Esophagus squamous epithelium (tissue), 4 donors: Measurements from ENCODE around the gene TUBA8.
"Not testable (repeated sequence)": the region's sequence is repeated elsewhere in the genome, so short reads cannot be mapped to it uniquely, and the experiment has no call there.

ENCODE experiments used
- POLR2A ChIP-seq, 4 donors: fragments of 450-650 bp; IDR thresholded peaks; one replicate each; pipeline ENCODE4 v1.6.1; 2017; ENCODE audit warnings: antibody characterized with exemption in 4 of 4, mild to moderate bottlenecking in 4 of 4, moderate library complexity in 3 of 4
- TF ChIP-seq, protein P1 (sequence below), 6 experiments: fragments of 450-650 bp in 4 of 6; fragments of 200-600 bp in 2 of 6; sonication (generic) in 2 of 6; IDR thresholded peaks; one replicate each; pipeline ENCODE4 v1.5.1; 2016 to 2019; ENCODE audit warnings: antibody characterized with exemption in 6 of 6, mild to moderate bottlenecking in 4 of 6, moderate library complexity in 4 of 6

GRCh38 chr22:18172203-18172602, 61.6 kb downstream of the TUBA8 start:
- TF ChIP-seq, protein P1, sequence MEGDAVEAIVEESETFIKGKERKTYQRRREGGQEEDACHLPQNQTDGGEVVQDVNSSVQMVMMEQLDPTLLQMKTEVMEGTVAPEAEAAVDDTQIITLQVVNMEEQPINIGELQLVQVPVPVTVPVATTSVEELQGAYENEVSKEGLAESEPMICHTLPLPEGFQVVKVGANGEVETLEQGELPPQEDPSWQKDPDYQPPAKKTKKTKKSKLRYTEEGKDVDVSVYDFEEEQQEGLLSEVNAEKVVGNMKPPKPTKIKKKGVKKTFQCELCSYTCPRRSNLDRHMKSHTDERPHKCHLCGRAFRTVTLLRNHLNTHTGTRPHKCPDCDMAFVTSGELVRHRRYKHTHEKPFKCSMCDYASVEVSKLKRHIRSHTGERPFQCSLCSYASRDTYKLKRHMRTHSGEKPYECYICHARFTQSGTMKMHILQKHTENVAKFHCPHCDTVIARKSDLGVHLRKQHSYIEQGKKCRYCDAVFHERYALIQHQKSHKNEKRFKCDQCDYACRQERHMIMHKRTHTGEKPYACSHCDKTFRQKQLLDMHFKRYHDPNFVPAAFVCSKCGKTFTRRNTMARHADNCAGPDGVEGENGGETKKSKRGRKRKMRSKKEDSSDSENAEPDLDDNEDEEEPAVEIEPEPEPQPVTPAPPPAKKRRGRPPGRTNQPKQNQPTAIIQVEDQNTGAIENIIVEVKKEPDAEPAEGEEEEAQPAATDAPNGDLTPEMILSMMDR (IDR thresholded peaks at IDR 0.05) = not testable (repeated sequence)
- not testable (repeated sequence) for TF ChIP-seq POLR2A (IDR thresholded peaks at IDR 0.05)
